GM10266 (cell line): ENCODE data around the gene GPN1.

ENCODE experiments used
- DNase-seq: peaks from one replicate; pipeline ENCODE4 v3.0.0; 2012; ENCODE audit errors: extremely low spot score
- CTCF ChIP-seq: IDR thresholded peaks from 2 replicates; pipeline ENCODE4 v1.5.1; 2012; ENCODE audit warnings: mild to moderate bottlenecking, low read depth; ENCODE audit not compliant: control insufficient read depth, insufficient read depth; ENCODE audit errors: missing control alignments

The GPN1 gene

GRCh38 chr2:27628767-27629709, at the start of gene GPN1, which contains the start of gene CCDC121:
TSS of gene GPN1 (plus strand) at chr2:27629050. CDS start at chr2:27629059, 9 bp downstream.
TSS of gene CCDC121 (minus strand) at chr2:27629012. CDS start at chr2:27627799, 1,213 bp downstream.
- no peak for TF ChIP-seq CTCF
- peak; percentile 85 for DNase-seq

GRCh38 chr2:27581417-27582128, 47.3 kb upstream of the GPN1 start:
- no peak for DNase-seq
- no peak for TF ChIP-seq CTCF

- TF ChIP-seq CTCF, result no peak
- DNase-seq, result no peak
Observed at GRCh38 chr2:27582129-27582694, 46.6 kb upstream of the GPN1 start.

- peak; percentile 92 for DNase-seq
- TF ChIP-seq CTCF, result peak; percentile 26
Observed at GRCh38 chr2:27582695-27583389, 46.0 kb upstream of the GPN1 start, which contains the start of gene ZNF512. TSS of gene ZNF512 (plus strand) at chr2:27583042. CDS start at chr2:27583113, 71 bp downstream.

GRCh38 chr2:27583390-27583915, 45.4 kb upstream of the GPN1 start:
- DNase-seq, result no peak

More at GRCh38 chr2:27583390-27583915, 45.4 kb upstream of the GPN1 start:
- no peak for TF ChIP-seq CTCF
